ENCODE results near the gene KIDINS220.

DNA sequence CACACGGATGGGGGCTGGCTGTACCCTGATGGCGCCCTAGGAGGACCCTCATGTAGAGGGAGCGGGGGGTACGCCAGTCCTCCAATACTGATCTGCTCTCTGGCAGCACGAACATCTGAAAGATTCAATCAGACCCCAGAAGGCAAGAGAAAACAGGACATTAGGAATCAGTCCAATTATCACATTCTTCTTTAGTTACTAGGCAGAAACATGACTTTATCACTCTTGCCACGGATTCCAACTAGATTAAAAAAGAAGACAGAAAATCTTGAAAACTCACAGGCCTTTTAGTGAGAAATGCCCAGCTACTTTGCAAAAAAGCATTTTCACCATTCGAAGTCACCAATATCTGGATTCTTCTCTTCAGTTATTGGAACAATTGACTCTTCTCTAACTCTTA, 87.2 kb downstream of the KIDINS220 start:
- TF ChIP-seq CTCF (IDR thresholded peaks at IDR 0.05) (no peak), EP300 (IDR thresholded peaks at IDR 0.05) (no peak)
